ENCODE measurements around the gene CPTP. TPM values are rescaled to one million over a fixed set of nuclear protein-coding genes. Genes with fewer than 3 reads are reported as not detected.

Gene CPTP
- total and polyA plus RNA-seq, 10 of the 15 experiments (the other 5 are each of a cell fraction or from before 2014, with no cell fraction given): 0.06 to 24.3 (median 10.0) TPM

DNA sequence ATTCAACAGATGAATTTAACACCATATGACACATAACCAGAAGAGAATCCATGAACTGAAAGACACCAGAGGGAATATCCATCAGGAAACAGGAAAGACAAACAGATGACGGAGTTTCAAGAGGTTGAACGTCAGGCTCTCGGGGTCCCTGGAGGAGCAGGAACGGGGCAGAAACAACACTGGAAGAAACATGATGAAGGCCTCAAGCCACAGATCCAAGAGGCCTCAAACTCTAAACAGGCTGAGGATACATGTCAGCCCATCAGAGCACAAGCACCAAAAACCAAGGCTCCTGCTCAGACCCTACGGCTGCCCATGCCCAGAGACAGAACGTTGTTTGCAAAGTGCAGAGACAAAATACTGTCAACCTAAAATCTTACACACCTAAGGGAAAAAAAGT lies 7.2 kb upstream of the CPTP start:
- BruUV-seq (replicated peaks): no TSS peak
- Histone ChIP-seq H4K20me1 (ENCODE audit: control insufficient read depth, insufficient read depth) (no peaks in the 10 kb centered on the region; the same call in 1 of the 2 replicates), H3K4me1 (ENCODE audit: control insufficient read depth, insufficient read depth, low read length) (no peaks in the 10 kb centered on the region), H2AFZ (ENCODE audit: control insufficient read depth, low read depth, low read length) (no peak overlapping the region), H3K4me2 (ENCODE audit: control insufficient read depth, insufficient read depth) (no peak overlapping the region), H3K9ac (ENCODE audit: control insufficient read depth, insufficient read depth, low read length) (no peak overlapping the region), H3K27me3 (replicated peaks in 1 of 2; ENCODE audit: control insufficient read depth in 2 of 2, insufficient read depth in 2 of 2, low read length in 1 of 2) (no peaks in the 10 kb centered on the region), H3K4me3 (no peak overlapping the region), H3K79me2 (ENCODE audit: control insufficient read depth, insufficient read depth, low read length) (peaks cover 16% of the 10 kb centered on the region), H3K36me3 (ENCODE audit: control insufficient read depth in 2 of 2, insufficient read depth in 2 of 2, low read length in 1 of 2) (peaks cover 3 to 33% of the 10 kb centered on the region in 2 experiments; a peak in 3 of 4 replicates), H3K27ac (ENCODE audit: control insufficient read depth, insufficient read depth) (no peak overlapping the region), H3K9me3 (replicated peaks; ENCODE audit: control insufficient read depth, insufficient read depth, low read length) (no peaks in the 10 kb centered on the region)
- POLR2A ChIA-PET: no interaction called here
- 99% methylated on average over 6 of the region's 6 CpGs for WGBS (ENCODE audit: insufficient coverage, insufficient replicate concordance, low lambda C conversion rate, missing lambda C conversion rate)
- in situ Hi-C loops (cut with MboI) (no loop called here), intact Hi-C loops (cut with micrococcal nuclease; ENCODE audit: unreplicated experiment) (no loop called here)
- TF ChIP-seq, protein P1, sequence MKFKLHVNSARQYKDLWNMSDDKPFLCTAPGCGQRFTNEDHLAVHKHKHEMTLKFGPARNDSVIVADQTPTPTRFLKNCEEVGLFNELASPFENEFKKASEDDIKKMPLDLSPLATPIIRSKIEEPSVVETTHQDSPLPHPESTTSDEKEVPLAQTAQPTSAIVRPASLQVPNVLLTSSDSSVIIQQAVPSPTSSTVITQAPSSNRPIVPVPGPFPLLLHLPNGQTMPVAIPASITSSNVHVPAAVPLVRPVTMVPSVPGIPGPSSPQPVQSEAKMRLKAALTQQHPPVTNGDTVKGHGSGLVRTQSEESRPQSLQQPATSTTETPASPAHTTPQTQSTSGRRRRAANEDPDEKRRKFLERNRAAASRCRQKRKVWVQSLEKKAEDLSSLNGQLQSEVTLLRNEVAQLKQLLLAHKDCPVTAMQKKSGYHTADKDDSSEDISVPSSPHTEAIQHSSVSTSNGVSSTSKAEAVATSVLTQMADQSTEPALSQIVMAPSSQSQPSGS (IDR thresholded peaks at IDR 0.05; ENCODE audit: low read length): no peak
- TF ChIP-seq, protein P2, sequence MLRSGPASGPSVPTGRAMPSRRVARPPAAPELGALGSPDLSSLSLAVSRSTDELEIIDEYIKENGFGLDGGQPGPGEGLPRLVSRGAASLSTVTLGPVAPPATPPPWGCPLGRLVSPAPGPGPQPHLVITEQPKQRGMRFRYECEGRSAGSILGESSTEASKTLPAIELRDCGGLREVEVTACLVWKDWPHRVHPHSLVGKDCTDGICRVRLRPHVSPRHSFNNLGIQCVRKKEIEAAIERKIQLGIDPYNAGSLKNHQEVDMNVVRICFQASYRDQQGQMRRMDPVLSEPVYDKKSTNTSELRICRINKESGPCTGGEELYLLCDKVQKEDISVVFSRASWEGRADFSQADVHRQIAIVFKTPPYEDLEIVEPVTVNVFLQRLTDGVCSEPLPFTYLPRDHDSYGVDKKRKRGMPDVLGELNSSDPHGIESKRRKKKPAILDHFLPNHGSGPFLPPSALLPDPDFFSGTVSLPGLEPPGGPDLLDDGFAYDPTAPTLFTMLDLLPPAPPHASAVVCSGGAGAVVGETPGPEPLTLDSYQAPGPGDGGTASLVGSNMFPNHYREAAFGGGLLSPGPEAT (IDR thresholded peaks at IDR 0.05; ENCODE audit: low read depth): no peak
- TF ChIP-seq POU2F2 (IDR thresholded peaks at IDR 0.05; ENCODE audit: borderline replicate concordance, low read depth, low read length) (no peak), WRNIP1 (IDR thresholded peaks at IDR 0.05; ENCODE audit: borderline replicate concordance, low read depth, low read length) (no peak), POLR2AphosphoS2 (IDR thresholded peaks at IDR 0.05; ENCODE audit: low read depth, low read length) (no peak), DPF2 (IDR thresholded peaks at IDR 0.05) (no peak), MTA3 (IDR thresholded peaks at IDR 0.05; ENCODE audit: borderline replicate concordance, low read length) (no peak), TCF3 (IDR thresholded peaks at IDR 0.05; ENCODE audit: borderline replicate concordance, insufficient read depth, low read depth, low read length) (no peak), KDM1A (IDR thresholded peaks at IDR 0.05; ENCODE audit: borderline replicate concordance) (no peak), ZNF217 (IDR thresholded peaks at IDR 0.05) (no peak), TAF1 (IDR thresholded peaks at IDR 0.05; ENCODE audit: borderline replicate concordance, low read depth, low read length) (no peak)
- TF ChIP-seq, protein P3, sequence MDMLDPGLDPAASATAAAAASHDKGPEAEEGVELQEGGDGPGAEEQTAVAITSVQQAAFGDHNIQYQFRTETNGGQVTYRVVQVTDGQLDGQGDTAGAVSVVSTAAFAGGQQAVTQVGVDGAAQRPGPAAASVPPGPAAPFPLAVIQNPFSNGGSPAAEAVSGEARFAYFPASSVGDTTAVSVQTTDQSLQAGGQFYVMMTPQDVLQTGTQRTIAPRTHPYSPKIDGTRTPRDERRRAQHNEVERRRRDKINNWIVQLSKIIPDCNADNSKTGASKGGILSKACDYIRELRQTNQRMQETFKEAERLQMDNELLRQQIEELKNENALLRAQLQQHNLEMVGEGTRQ (IDR thresholded peaks at IDR 0.05; ENCODE audit: borderline replicate concordance, low read depth, low read length): no peak
- TF ChIP-seq, protein P4, sequence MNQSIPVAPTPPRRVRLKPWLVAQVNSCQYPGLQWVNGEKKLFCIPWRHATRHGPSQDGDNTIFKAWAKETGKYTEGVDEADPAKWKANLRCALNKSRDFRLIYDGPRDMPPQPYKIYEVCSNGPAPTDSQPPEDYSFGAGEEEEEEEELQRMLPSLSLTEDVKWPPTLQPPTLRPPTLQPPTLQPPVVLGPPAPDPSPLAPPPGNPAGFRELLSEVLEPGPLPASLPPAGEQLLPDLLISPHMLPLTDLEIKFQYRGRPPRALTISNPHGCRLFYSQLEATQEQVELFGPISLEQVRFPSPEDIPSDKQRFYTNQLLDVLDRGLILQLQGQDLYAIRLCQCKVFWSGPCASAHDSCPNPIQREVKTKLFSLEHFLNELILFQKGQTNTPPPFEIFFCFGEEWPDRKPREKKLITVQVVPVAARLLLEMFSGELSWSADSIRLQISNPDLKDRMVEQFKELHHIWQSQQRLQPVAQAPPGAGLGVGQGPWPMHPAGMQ (IDR thresholded peaks at IDR 0.05; ENCODE audit: borderline replicate concordance): no peak
- TF ChIP-seq, protein P5, sequence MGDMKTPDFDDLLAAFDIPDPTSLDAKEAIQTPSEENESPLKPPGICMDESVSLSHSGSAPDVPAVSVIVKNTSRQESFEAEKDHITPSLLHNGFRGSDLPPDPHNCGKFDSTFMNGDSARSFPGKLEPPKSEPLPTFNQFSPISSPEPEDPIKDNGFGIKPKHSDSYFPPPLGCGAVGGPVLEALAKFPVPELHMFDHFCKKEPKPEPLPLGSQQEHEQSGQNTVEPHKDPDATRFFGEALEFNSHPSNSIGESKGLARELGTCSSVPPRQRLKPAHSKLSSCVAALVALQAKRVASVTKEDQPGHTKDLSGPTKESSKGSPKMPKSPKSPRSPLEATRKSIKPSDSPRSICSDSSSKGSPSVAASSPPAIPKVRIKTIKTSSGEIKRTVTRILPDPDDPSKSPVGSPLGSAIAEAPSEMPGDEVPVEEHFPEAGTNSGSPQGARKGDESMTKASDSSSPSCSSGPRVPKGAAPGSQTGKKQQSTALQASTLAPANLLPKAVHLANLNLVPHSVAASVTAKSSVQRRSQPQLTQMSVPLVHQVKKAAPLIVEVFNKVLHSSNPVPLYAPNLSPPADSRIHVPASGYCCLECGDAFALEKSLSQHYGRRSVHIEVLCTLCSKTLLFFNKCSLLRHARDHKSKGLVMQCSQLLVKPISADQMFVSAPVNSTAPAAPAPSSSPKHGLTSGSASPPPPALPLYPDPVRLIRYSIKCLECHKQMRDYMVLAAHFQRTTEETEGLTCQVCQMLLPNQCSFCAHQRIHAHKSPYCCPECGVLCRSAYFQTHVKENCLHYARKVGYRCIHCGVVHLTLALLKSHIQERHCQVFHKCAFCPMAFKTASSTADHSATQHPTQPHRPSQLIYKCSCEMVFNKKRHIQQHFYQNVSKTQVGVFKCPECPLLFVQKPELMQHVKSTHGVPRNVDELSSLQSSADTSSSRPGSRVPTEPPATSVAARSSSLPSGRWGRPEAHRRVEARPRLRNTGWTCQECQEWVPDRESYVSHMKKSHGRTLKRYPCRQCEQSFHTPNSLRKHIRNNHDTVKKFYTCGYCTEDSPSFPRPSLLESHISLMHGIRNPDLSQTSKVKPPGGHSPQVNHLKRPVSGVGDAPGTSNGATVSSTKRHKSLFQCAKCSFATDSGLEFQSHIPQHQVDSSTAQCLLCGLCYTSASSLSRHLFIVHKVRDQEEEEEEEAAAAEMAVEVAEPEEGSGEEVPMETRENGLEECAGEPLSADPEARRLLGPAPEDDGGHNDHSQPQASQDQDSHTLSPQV (IDR thresholded peaks at IDR 0.05): no peak
- SMC1A ChIA-PET (ENCODE audit: uncharacterized antibody, unreplicated experiment): no interaction called here
- CTCF ChIA-PET: no interaction called here
- FAIRE-seq: no peak
- RAD21 ChIA-PET (ENCODE audit: unreplicated experiment): no interaction called here
- DNase-seq (ENCODE audit: low read depth, low spot score): no peak
- no peak for ATAC-seq

Measured in GM12878 (cell line).